Keratinocyte (primary cell): Measurements from ENCODE around the gene MAD1L1.
"Not testable (repeated sequence)": the region's sequence is repeated elsewhere in the genome, so short reads cannot be mapped to it uniquely, and the experiment has no call there.

ENCODE experiments used
- CTCF ChIP-seq, 3 experiments: IDR thresholded peaks in 1 of 3; conservative IDR thresholded peaks in 1 of 3; optimal IDR thresholded peaks in 1 of 3; 2 replicates in 2 of 3; 3 replicates in 1 of 3; pipeline versions ENCODE3 to v1.5.1; 2011; ENCODE audit warnings: low read length in 3 of 3, mild to moderate bottlenecking in 3 of 3, moderate library complexity in 2 of 3, control low read depth in 1 of 3, inconsistent platforms in 1 of 3; ENCODE audit not compliant: insufficient read depth in 2 of 3; ENCODE audit errors: extremely low read depth in 1 of 3
- EZH2 ChIP-seq: IDR thresholded peaks from one replicate; pipeline ENCODE4 v1.6.1; 2012; ENCODE audit warnings: inconsistent platforms, mild to moderate bottlenecking, low read length, moderate library complexity

DNA sequence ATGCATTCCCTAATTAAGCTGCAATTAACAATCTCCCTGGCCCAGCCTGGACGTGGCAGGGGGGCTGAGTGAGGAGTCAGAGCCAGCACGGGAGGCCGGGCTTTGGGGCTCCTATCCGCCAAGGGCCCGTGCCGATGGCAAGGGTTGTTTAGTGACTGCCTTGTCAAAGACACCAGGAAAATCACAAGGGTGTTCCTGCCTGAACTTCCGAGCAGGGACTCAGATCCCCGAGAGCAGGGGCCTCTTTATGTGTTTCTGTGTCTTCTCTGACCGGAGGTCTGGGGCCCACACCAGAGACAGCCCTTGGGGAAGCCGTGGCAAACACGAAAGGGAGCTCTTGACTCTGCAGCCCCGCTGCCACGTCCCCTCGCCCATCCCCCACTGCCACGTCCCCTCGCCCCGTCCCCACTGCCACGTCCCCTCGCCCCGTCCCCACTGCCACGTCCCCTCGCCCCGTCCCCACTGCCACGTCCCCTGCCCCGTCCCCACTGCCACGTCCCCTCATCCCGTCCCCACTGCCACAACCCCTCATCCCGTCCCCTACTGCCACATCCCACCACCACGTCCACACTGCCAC is 303.3 kb downstream of the MAD1L1 start:
- TF ChIP-seq CTCF (optimal IDR thresholded peaks at IDR 0.05 in 1 of 3, IDR thresholded peaks at IDR 0.05 in 1 of 3, conservative IDR thresholded peaks at IDR 0.05 in 1 of 3; ENCODE audit: extremely low read depth in 1 of 3, insufficient read depth in 2 of 3, low read length in 3 of 3); EZH2: not testable (repeated sequence)
